Dendritic cell treated with granulocyte-macrophage colony-stimulating factor and Interleukin-4, amounts not matched to agents 40 ng/mL and 50 ng/mL, for 4 days (primary cell): ENCODE data around the gene STYXL2.

Source experiments
- H3K27ac Mint-ChIP-seq: one replicate; pipeline ENCODE4 v1.8.0; 2022; ENCODE audit warnings: mild to moderate bottlenecking, mixed read lengths
- H3K27me3 Mint-ChIP-seq: one replicate; pipeline ENCODE4 v1.8.0; 2022; ENCODE audit warnings: mild to moderate bottlenecking, mixed read lengths
- H3K36me3 Mint-ChIP-seq: one replicate; pipeline ENCODE4 v1.8.0; 2022; ENCODE audit warnings: low read depth, mixed read lengths
- H3K4me1 Mint-ChIP-seq: one replicate; pipeline ENCODE4 v1.8.0; 2022; ENCODE audit warnings: low read depth, mixed read lengths
- H3K4me3 Mint-ChIP-seq: one replicate; pipeline ENCODE4 v1.8.0; 2022; ENCODE audit warnings: mild to moderate bottlenecking, moderate library complexity, mixed read lengths
- H3K9me3 Mint-ChIP-seq: one replicate; pipeline ENCODE4 v1.8.0; 2022; ENCODE audit warnings: mixed read lengths
- intact Hi-C: fragments of 100-400 bp; cut with micrococcal nuclease; formaldehyde crosslinking; loops from one replicate; pipeline ENCODE4 v1.15.0; 2022

STYXL2 gene

DNA sequence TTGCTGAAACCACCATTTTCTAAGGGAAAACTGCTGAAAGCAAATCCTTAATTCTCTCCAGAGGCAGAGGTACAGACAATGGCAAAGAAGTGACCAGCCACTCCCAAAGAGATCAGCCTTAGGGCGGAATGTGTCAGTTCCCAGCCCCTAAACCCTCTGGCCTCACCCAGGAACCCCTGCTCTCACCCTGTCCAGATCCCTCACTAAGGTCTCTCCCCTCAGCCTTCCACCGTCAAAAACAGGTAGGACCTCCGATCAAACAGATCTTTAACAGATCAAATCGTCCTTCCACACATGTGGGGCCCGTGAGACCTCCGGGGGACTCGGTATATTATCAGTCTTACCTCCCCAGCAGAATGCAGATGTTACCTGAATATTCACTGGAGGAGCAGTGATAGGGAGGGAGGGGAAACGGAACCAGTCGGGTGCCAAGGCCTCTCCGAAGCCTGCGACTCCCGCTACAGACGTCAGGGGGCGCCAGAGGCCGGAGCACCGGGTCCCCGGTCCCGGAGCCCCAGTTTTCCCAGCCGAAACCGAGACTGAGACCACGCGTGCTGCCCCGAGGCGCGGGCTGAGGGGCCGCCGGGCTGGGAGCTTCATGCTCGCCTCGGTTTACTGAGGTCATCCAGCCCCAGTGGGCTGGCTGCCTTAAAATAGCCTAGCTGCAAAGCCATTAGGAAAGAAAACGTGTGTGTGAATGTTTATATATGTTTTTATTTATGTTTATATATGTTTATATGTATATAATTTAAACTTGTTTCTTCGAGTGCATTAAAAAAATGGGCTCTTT is 27.3 kb upstream of the STYXL2 start:
- no peaks in the 10 kb centered on the region for H3K27me3 Mint-ChIP-seq
- intact Hi-C loops = loop anchor here (1.0 to 5.0 kb wide), 6 partner anchors 58 to 466 kb away; partner anchors contain the start of gene POU2F1
- no peak overlapping the region for H3K27ac Mint-ChIP-seq
- peak overlapping the region; percentile 60 for H3K4me3 Mint-ChIP-seq
- H3K9me3 Mint-ChIP-seq = no peaks in the 10 kb centered on the region
- H3K4me1 Mint-ChIP-seq = peaks cover 5% of the 10 kb centered on the region
- no peaks in the 10 kb centered on the region for H3K36me3 Mint-ChIP-seq

GRCh38 chr1:167067904-167068303 is 26.0 kb upstream of the STYXL2 start:
- H3K4me3 Mint-ChIP-seq = no peak overlapping the region
- no peaks in the 10 kb centered on the region for H3K27me3 Mint-ChIP-seq
- no peak overlapping the region for H3K27ac Mint-ChIP-seq
- no peaks in the 10 kb centered on the region for H3K9me3 Mint-ChIP-seq
- H3K4me1 Mint-ChIP-seq = peaks cover 5% of the 10 kb centered on the region
- no peaks in the 10 kb centered on the region for H3K36me3 Mint-ChIP-seq
- intact Hi-C loops = loop anchor here (2.0 to 5.0 kb wide), 5 partner anchors 139 to 464 kb away; partner anchors contain the start of gene POU2F1

DNA sequence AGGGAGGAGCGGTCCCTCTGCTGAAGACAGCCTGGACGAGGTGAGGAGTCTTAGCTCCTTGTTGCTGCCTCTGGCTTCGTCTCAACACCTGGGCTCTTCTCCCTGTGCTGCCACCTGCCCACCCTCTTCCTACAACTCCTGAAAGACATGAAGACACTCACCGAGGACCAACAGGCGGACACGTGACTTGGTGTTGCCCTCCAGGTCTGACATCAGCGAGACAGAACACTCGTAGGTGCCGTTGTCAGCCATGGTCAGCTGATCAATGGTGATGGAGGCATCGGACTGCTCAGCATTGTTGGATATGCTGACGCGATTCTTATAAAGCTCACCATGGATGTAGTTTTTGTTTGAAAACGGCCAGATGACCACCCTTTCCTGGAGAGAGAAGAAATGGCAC is 25.1 kb upstream of the STYXL2 start:
- Mint-ChIP-seq H3K9me3 (no peaks in the 10 kb centered on the region), H3K36me3 (no peaks in the 10 kb centered on the region), H3K27me3 (no peaks in the 10 kb centered on the region), H3K4me3 (no peak overlapping the region), H3K4me1 (peaks cover 5% of the 10 kb centered on the region), H3K27ac (no peak overlapping the region)
- intact Hi-C loops = loop anchor here (5.0 kb wide), 4 partner anchors 139 to 464 kb away; partner anchors contain the start of gene POU2F1

DNA sequence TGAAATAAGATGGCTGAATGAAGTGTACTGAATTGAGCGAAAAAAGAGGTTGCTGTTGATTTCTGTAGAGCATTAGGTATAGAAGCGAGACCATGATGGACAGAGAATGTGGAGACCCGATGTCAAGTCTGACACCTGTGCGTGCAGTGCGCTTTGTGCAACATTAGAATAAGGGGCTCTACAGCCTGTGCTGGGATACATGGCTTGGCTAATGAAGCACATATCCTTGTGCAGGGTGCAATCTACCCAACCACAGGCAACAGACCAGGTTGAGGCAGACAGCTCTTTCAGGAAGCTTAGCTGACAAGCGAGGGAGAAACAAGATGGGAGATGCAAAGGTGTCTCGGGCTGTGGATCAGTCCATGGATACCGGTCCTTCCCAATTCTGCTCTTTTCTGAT is 22.6 kb upstream of the STYXL2 start:
- no peak overlapping the region for H3K27ac Mint-ChIP-seq
- H3K27me3 Mint-ChIP-seq = peaks cover 2% of the 10 kb centered on the region
- no peaks in the 10 kb centered on the region for H3K36me3 Mint-ChIP-seq
- intact Hi-C loops = no loop called here
- H3K4me3 Mint-ChIP-seq = no peak overlapping the region
- H3K9me3 Mint-ChIP-seq = no peaks in the 10 kb centered on the region
- H3K4me1 Mint-ChIP-seq = peaks cover 5% of the 10 kb centered on the region

GRCh38 chr1:167076136-167076710 is 17.7 kb upstream of the STYXL2 start:
- no peaks in the 10 kb centered on the region for H3K36me3 Mint-ChIP-seq
- no peaks in the 10 kb centered on the region for H3K9me3 Mint-ChIP-seq
- H3K27me3 Mint-ChIP-seq = peaks cover 4% of the 10 kb centered on the region
- H3K4me3 Mint-ChIP-seq = no peak overlapping the region
- intact Hi-C loops = no loop called here
- H3K4me1 Mint-ChIP-seq = peaks cover under 1% of the 10 kb centered on the region
- no peak overlapping the region for H3K27ac Mint-ChIP-seq

DNA sequence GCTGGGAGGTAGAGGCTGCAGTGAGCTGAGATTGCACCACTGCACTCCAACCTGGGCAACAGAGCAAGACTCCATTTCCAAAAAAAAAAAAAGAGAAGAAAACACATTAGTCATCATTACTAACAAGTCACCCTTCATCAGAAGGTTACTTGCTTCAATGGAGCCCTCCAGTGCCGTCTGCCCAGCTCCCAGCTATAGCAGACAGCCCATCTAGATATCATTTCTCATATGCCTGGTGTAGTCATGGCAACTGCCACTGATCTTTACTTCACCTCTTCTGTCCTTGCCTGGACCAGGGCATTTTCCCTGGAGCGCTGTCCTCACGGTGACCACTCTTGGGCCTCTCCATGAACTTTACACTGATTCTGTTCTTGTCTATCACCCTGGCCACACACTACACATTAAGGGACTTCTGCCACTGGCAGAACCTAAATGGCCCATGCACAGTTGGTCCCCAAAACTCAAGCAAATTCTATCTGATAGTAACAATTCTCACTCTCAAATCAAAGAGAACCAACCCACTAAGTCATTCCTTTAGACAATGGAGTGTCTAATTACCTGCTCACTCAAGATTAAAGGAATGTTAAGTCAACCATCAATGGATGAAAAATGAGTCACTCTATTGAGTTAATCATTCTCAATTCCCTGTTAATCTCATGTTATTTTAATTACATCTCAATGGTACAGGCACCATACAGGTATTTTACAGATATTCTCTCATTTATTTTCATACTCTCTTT is 16.6 kb upstream of the STYXL2 start:
- intact Hi-C loops = no loop called here
- Mint-ChIP-seq H3K36me3 (no peaks in the 10 kb centered on the region), H3K4me3 (no peak overlapping the region), H3K4me1 (no peaks in the 10 kb centered on the region), H3K27me3 (peaks cover 4% of the 10 kb centered on the region), H3K9me3 (no peaks in the 10 kb centered on the region), H3K27ac (no peak overlapping the region)

DNA sequence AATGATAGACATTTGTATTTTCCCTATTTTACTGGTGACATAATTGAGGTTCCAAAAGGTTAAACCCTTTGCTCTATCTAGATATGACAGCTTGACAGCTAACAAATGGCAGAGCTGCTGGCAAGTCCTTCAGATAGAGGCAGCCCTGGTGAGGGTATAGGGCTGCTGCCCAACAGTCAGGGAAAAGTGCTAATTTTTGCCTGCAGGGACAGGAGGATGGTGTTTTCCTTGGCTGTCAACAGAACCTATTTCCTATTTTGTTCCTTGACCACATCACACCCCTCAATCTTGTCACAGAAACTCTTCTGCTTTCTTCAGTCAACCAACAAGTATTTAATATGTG is 16.0 kb upstream of the STYXL2 start:
- no peak overlapping the region for H3K4me3 Mint-ChIP-seq
- H3K4me1 Mint-ChIP-seq = no peaks in the 10 kb centered on the region
- intact Hi-C loops = no loop called here
- peaks cover 4% of the 10 kb centered on the region for H3K27me3 Mint-ChIP-seq
- H3K36me3 Mint-ChIP-seq = no peaks in the 10 kb centered on the region
- no peaks in the 10 kb centered on the region for H3K9me3 Mint-ChIP-seq
- H3K27ac Mint-ChIP-seq = no peak overlapping the region

- Mint-ChIP-seq H3K9me3 (no peaks in the 10 kb centered on the region), H3K27ac (peak overlapping the region; percentile 40), H3K27me3 (peaks cover 2% of the 10 kb centered on the region), H3K4me1 (no peaks in the 10 kb centered on the region), H3K36me3 (no peaks in the 10 kb centered on the region), H3K4me3 (no peak overlapping the region)
- intact Hi-C loops = no loop called here
Observed at GRCh38 chr1:167081594-167082156, 12.2 kb upstream of the STYXL2 start.

GRCh38 chr1:167082511-167083027 is 11.3 kb upstream of the STYXL2 start:
- H3K4me1 Mint-ChIP-seq = no peaks in the 10 kb centered on the region
- H3K36me3 Mint-ChIP-seq = no peaks in the 10 kb centered on the region
- H3K27ac Mint-ChIP-seq = peak overlapping the region; percentile 40
- H3K27me3 Mint-ChIP-seq = peaks cover 2% of the 10 kb centered on the region
- no peaks in the 10 kb centered on the region for H3K9me3 Mint-ChIP-seq
- intact Hi-C loops = no loop called here
- no peak overlapping the region for H3K4me3 Mint-ChIP-seq

- intact Hi-C loops = no loop called here
- H3K9me3 Mint-ChIP-seq = no peaks in the 10 kb centered on the region
- H3K4me3 Mint-ChIP-seq = no peak overlapping the region
- no peak overlapping the region for H3K27ac Mint-ChIP-seq
- H3K27me3 Mint-ChIP-seq = peaks cover 2% of the 10 kb centered on the region
- no peaks in the 10 kb centered on the region for H3K4me1 Mint-ChIP-seq
- no peaks in the 10 kb centered on the region for H3K36me3 Mint-ChIP-seq
Observed at GRCh38 chr1:167083066-167083665, 10.7 kb upstream of the STYXL2 start.

GRCh38 chr1:167083871-167084270 is 10.0 kb upstream of the STYXL2 start:
- no peak overlapping the region for H3K4me3 Mint-ChIP-seq
- H3K4me1 Mint-ChIP-seq = no peaks in the 10 kb centered on the region
- no peak overlapping the region for H3K27ac Mint-ChIP-seq
- intact Hi-C loops = no loop called here
- H3K36me3 Mint-ChIP-seq = no peaks in the 10 kb centered on the region
- H3K9me3 Mint-ChIP-seq = no peaks in the 10 kb centered on the region
- H3K27me3 Mint-ChIP-seq = peaks cover 2% of the 10 kb centered on the region

GRCh38 chr1:167084757-167085156 is 9.1 kb upstream of the STYXL2 start:
- intact Hi-C loops = no loop called here
- H3K4me3 Mint-ChIP-seq = no peak overlapping the region

DNA sequence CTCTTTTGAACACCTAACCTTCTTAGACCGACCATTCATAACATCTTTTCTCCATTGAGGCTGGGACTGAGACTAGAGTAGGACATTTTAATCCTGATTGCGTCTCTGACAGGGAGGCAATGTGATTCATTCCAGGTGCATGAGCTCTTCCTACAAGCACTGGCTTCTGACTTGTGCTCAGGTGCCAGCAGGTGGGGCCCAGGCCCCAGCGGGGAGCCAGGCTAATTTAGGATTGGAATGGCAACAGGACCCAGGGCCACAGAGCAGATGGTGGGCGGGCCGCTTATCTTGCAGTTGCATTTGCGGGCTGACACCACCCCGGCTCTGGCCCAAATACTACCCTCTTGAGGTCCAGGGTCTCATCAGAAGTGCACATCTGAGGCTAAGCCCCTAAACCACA is 7.8 kb upstream of the STYXL2 start:
- Mint-ChIP-seq H3K4me3 (no peak overlapping the region), H3K27ac (no peak overlapping the region), H3K9me3 (no peaks in the 10 kb centered on the region), H3K4me1 (peaks cover 16% of the 10 kb centered on the region), H3K27me3 (no peaks in the 10 kb centered on the region), H3K36me3 (no peaks in the 10 kb centered on the region)
- intact Hi-C loops = no loop called here

More at GRCh38 chr1:167084757-167085156, 9.1 kb upstream of the STYXL2 start:
- H3K4me1 Mint-ChIP-seq = peaks cover 7% of the 10 kb centered on the region
- peaks cover 2% of the 10 kb centered on the region for H3K27me3 Mint-ChIP-seq
- no peaks in the 10 kb centered on the region for H3K36me3 Mint-ChIP-seq
- no peak overlapping the region for H3K27ac Mint-ChIP-seq
- no peaks in the 10 kb centered on the region for H3K9me3 Mint-ChIP-seq
